A673 (cell line): ENCODE results near the gene ITGB1BP1. TPM values are rescaled to one million over a fixed set of nuclear protein-coding genes. Genes with fewer than 3 reads are reported as not detected.

Source experiments
- BruUV-seq: library from RNA; stranded (reverse); fragments of 400-500 nt; replicated peaks from 2 replicates; lab custom pipeline; 2021; lab: Mats Ljungman, UMichigan
- CTCF ChIA-PET: fragments of 300-600 bp; sonication (Branson Sonifier 250); formaldehyde crosslinking; loops from one replicate; lab custom pipeline; 2022; ENCODE audit warnings: antibody characterized with exemption; lab: Charles Lee
- POLR2A ChIA-PET: fragments of 300-600 bp; sonication (Branson Sonifier 250); formaldehyde crosslinking; loops from one replicate; lab custom pipeline; 2022; ENCODE audit warnings: antibody characterized with exemption; ENCODE audit not compliant: low non-redundant PET; lab: Charles Lee
- DNase-seq: peaks from one replicate; pipeline ENCODE4 v3.0.0-alpha.2; 2015; ENCODE audit warnings: low spot score
- H3K27ac ChIP-seq: fragments of 200-600 bp; sonication (generic); 2 replicates; pipeline ENCODE4 v1.5.1; 2016; ENCODE audit warnings: mixed run types, low read depth, mild to moderate bottlenecking, mixed read lengths, antibody characterized with exemption, low read length; ENCODE audit not compliant: poor library complexity, severe bottlenecking
- H3K27me3 ChIP-seq: fragments of 200-600 bp; sonication (generic); replicated peaks from 2 replicates; pipeline ENCODE4 v1.6.1; 2017; ENCODE audit warnings: mixed run types, low read depth, mild to moderate bottlenecking, mixed read lengths, antibody characterized with exemption, low read length; ENCODE audit not compliant: insufficient read depth, poor library complexity
- H3K36me3 ChIP-seq: fragments of 200-600 bp; sonication (generic); 2 replicates; pipeline ENCODE4 v1.6.1; 2016; ENCODE audit warnings: mixed run types, mild to moderate bottlenecking, mixed read lengths, antibody characterized with exemption, low read length; ENCODE audit not compliant: insufficient read depth, poor library complexity, severe bottlenecking
- H3K4me1 ChIP-seq: fragments of 200-600 bp; sonication (generic); 2 replicates; pipeline ENCODE4 v1.6.1; 2017; ENCODE audit warnings: mixed run types, mild to moderate bottlenecking, mixed read lengths, antibody characterized with exemption, low read length; ENCODE audit not compliant: insufficient read depth, poor library complexity, severe bottlenecking
- H3K4me3 ChIP-seq: fragments of 200-600 bp; sonication (generic); 2 replicates; pipeline ENCODE4 v1.5.1; 2016; ENCODE audit warnings: low read depth, mixed run types, mild to moderate bottlenecking, mixed read lengths, low read length; ENCODE audit not compliant: poor library complexity, severe bottlenecking
- H3K9me3 ChIP-seq: fragments of 200-600 bp; sonication (generic); 2 replicates; pipeline ENCODE4 v1.6.1; 2016; ENCODE audit warnings: mixed run types, low read depth, mild to moderate bottlenecking, mixed read lengths, antibody characterized with exemption, low read length; ENCODE audit not compliant: poor library complexity, severe bottlenecking
- EZH2 ChIP-seq: fragments of 200-600 bp; sonication (generic); IDR thresholded peaks from 2 replicates; pipeline ENCODE4 v1.6.1; 2017; ENCODE audit warnings: borderline replicate concordance, low read depth, mild to moderate bottlenecking, mixed read lengths, antibody characterized with exemption, low read length; ENCODE audit not compliant: poor library complexity, severe bottlenecking
- intact Hi-C: fragments of 100-400 bp; cut with micrococcal nuclease; formaldehyde crosslinking; loops from one replicate; pipeline ENCODE4 v1.10.0; 2022; ENCODE audit not compliant: unreplicated experiment
- total RNA-seq: library from RNA; stranded (reverse); gene quantifications from 2 replicates; pipeline ENCODE4 v1.2.3, GENCODE V29; 2021
- TF ChIP-seq, protein P1 (sequence below): fragments of 300-800, 200-600 bp; sonication (generic); conservative IDR thresholded peaks from 2 replicates; pipeline ENCODE4 v1.5.1; 2017; ENCODE audit warnings: low read depth, mild to moderate bottlenecking, antibody characterized with exemption, low read length, moderate library complexity, mixed read lengths

Gene ITGB1BP1
- total RNA-seq, 1 experiment from 2014 or later: 138 TPM

GRCh38 chr2:9467687-9468086, 44.4 kb upstream of the ITGB1BP1 start:
- intact Hi-C loops: no loop called here
- no peak for DNase-seq
- no peak for TF ChIP-seq EZH2
- TF ChIP-seq, protein P1, sequence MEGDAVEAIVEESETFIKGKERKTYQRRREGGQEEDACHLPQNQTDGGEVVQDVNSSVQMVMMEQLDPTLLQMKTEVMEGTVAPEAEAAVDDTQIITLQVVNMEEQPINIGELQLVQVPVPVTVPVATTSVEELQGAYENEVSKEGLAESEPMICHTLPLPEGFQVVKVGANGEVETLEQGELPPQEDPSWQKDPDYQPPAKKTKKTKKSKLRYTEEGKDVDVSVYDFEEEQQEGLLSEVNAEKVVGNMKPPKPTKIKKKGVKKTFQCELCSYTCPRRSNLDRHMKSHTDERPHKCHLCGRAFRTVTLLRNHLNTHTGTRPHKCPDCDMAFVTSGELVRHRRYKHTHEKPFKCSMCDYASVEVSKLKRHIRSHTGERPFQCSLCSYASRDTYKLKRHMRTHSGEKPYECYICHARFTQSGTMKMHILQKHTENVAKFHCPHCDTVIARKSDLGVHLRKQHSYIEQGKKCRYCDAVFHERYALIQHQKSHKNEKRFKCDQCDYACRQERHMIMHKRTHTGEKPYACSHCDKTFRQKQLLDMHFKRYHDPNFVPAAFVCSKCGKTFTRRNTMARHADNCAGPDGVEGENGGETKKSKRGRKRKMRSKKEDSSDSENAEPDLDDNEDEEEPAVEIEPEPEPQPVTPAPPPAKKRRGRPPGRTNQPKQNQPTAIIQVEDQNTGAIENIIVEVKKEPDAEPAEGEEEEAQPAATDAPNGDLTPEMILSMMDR: no peak
- no peak overlapping the region for H3K4me3 ChIP-seq
- H3K27ac ChIP-seq: no peak overlapping the region
- ChIA-PET CTCF (no interaction called here), POLR2A (no interaction called here)
- BruUV-seq: no TSS peak
- H3K27me3 ChIP-seq: no peaks in the 10 kb centered on the region
- H3K36me3 ChIP-seq: peaks cover 18% of the 10 kb centered on the region
- H3K4me1 ChIP-seq: no peaks in the 10 kb centered on the region
- H3K9me3 ChIP-seq: no peaks in the 10 kb centered on the region

DNA sequence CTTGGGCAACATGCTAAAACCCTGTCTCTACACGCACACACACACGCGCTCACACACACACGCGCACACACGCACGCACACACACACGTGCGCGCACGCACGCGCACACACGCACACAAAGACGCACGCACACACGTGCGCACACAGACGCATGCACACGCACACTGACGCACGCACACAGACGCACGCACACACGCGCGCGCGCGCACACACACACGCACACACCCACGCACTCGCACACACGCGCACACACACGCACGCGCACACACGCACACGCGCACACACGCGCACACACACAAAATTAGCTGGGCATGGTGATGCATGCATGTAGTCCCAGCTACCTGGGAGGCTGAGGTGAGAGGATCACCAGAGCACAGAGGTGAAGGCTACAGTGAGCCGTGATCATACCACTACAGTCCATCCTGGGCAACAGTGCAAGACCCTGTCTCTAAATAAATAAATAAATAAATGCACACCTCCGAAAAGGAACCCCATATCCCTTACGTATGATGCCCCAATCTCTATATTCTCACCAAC, 42.9 kb upstream of the ITGB1BP1 start:
- intact Hi-C loops: no loop called here
- no peak for DNase-seq
- Histone ChIP-seq H3K4me3 (no peak overlapping the region), H3K36me3 (peaks cover 13% of the 10 kb centered on the region), H3K27ac (no peak overlapping the region), H3K4me1 (no peaks in the 10 kb centered on the region), H3K27me3 (no peaks in the 10 kb centered on the region), H3K9me3 (no peaks in the 10 kb centered on the region)
- ChIA-PET POLR2A (no interaction called here), CTCF (no interaction called here)
- TF ChIP-seq, protein P1: no peak
- no peak for TF ChIP-seq EZH2
- no TSS peak for BruUV-seq

DNA sequence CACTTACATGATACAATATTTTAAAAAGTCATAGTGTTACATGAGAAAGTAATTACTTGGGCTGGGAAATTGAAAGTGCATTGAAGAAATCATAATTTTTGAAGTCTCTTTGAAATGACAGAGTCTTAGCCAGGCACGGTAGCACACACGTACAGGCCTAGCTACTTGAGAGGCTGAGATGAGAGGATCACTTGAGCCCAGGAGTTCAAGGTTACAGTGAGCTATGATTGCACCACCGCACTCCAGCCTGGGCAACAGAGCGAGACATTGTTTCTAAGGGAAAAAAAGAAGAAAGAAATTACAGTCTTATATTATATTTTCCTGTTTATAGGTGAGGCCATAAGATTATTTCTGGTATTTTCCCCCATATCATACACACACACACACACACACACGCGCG, 41.8 kb upstream of the ITGB1BP1 start:
- DNase-seq: no peak
- no TSS peak for BruUV-seq
- no peak for TF ChIP-seq EZH2
- TF ChIP-seq, protein P1: no peak
- Histone ChIP-seq H3K27me3 (no peaks in the 10 kb centered on the region), H3K9me3 (no peaks in the 10 kb centered on the region), H3K4me3 (no peak overlapping the region), H3K36me3 (peaks cover 13% of the 10 kb centered on the region), H3K27ac (no peak overlapping the region), H3K4me1 (no peaks in the 10 kb centered on the region)
- POLR2A ChIA-PET: no interaction called here
- CTCF ChIA-PET: no interaction called here
- intact Hi-C loops: no loop called here
